OCI-LY1 (cell line): ENCODE data around the gene KLHL26.

ENCODE experiments used
- EZH2 ChIP-seq: fragments of 200-600 bp; sonication (generic), shearing (Covaris generic); IDR thresholded peaks from 2 replicates; pipeline ENCODE4 v1.8.0; 2017; ENCODE audit warnings: borderline replicate concordance, mixed run types, mild to moderate bottlenecking, antibody characterized with exemption, low read length, moderate library complexity, mixed read lengths
- TF ChIP-seq, protein P1 (sequence below): fragments of 200-600 bp; sonication (generic), shearing (Covaris generic); IDR thresholded peaks from 2 replicates; pipeline ENCODE4 v1.5.1; 2017; ENCODE audit warnings: mild to moderate bottlenecking, antibody characterized with exemption, low read length, moderate library complexity, mixed read lengths

DNA sequence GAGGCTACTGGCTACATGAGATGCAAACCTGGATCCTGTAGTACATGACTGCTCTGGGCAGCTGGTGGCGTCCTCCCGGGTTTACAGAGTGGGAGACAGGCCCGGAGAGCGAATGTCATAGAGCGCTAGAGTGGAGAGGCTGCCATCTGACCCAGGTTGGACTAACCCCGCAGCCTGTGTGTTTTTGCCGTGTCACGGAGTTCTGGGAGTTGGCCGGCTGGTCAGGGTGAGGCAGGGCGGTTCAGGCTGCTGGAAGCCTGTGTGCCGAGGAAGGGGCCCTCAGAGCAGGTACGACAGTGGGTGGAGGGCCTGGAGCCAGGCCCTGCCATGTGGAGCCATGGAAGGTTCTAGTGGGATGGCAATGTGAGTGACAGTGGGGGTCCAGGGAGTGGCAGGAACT, 59.2 kb downstream of the KLHL26 start:
- TF ChIP-seq, protein P1, sequence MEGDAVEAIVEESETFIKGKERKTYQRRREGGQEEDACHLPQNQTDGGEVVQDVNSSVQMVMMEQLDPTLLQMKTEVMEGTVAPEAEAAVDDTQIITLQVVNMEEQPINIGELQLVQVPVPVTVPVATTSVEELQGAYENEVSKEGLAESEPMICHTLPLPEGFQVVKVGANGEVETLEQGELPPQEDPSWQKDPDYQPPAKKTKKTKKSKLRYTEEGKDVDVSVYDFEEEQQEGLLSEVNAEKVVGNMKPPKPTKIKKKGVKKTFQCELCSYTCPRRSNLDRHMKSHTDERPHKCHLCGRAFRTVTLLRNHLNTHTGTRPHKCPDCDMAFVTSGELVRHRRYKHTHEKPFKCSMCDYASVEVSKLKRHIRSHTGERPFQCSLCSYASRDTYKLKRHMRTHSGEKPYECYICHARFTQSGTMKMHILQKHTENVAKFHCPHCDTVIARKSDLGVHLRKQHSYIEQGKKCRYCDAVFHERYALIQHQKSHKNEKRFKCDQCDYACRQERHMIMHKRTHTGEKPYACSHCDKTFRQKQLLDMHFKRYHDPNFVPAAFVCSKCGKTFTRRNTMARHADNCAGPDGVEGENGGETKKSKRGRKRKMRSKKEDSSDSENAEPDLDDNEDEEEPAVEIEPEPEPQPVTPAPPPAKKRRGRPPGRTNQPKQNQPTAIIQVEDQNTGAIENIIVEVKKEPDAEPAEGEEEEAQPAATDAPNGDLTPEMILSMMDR = no peak
- no peak for TF ChIP-seq EZH2
